ENCODE measurements around the gene PJVK. TPM values are rescaled to one million over a fixed set of nuclear protein-coding genes. Genes with fewer than 3 reads are reported as not detected.

Gene PJVK
- polyA plus RNA-seq, 1 donor (not counting 4 experiments of a cell fraction or from before 2014, with no cell fraction given): 3.5 TPM

DNA sequence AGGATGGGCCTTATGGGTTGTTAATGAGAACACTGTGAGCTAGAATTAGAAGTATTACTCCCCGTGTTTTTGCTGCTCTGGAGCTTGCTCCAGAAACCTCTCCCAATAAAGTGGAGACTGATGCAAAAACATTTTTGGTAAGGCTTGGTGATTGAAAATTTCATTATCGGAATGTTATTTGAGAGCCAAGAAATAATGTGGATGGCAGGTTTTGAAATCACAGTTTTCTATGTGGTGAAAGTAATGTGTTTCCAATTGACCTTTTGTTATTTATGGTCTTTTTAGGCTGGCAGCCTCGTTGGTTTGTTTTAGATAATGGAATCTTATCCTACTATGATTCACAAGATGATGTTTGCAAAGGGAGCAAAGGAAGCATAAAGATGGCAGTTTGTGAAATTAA, 34.2 kb downstream of the PJVK start:
- TF ChIP-seq EZH2 (IDR thresholded peaks at IDR 0.05; ENCODE audit: low read length): no peak
- TF ChIP-seq, protein P1, sequence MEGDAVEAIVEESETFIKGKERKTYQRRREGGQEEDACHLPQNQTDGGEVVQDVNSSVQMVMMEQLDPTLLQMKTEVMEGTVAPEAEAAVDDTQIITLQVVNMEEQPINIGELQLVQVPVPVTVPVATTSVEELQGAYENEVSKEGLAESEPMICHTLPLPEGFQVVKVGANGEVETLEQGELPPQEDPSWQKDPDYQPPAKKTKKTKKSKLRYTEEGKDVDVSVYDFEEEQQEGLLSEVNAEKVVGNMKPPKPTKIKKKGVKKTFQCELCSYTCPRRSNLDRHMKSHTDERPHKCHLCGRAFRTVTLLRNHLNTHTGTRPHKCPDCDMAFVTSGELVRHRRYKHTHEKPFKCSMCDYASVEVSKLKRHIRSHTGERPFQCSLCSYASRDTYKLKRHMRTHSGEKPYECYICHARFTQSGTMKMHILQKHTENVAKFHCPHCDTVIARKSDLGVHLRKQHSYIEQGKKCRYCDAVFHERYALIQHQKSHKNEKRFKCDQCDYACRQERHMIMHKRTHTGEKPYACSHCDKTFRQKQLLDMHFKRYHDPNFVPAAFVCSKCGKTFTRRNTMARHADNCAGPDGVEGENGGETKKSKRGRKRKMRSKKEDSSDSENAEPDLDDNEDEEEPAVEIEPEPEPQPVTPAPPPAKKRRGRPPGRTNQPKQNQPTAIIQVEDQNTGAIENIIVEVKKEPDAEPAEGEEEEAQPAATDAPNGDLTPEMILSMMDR (optimal IDR thresholded peaks at IDR 0.05 in 1 of 3, IDR thresholded peaks at IDR 0.05 in 1 of 3, conservative IDR thresholded peaks at IDR 0.05 in 1 of 3; ENCODE audit: extremely low read depth in 1 of 3, insufficient read depth in 2 of 3, low read length in 3 of 3): no peak
- H3K4me1 ChIP-seq (ENCODE audit: control insufficient read depth, extremely low read depth, insufficient read depth, low read length): peaks cover 12% of the 10 kb centered on the region
- H3K4me3 ChIP-seq (ENCODE audit: control insufficient read depth in 2 of 3, extremely low read depth in 1 of 3, insufficient read depth in 2 of 3, low read depth in 1 of 3, low read length in 3 of 3): no peak overlapping the region
- DNase-seq (ENCODE audit: low read depth, low spot score) (no peak), FAIRE-seq (no peak)
- no peaks in the 10 kb centered on the region for H3K9me3 ChIP-seq (ENCODE audit: control insufficient read depth, low read depth, low read length)
- H3K36me3 ChIP-seq (ENCODE audit: control insufficient read depth in 2 of 2, extremely low read depth in 1 of 2, insufficient read depth in 2 of 2, low read length in 2 of 2): no peaks in the 10 kb centered on the region
- H3K9me1 ChIP-seq (ENCODE audit: control insufficient read depth, extremely low read depth, insufficient read depth, low read length): no peaks in the 10 kb centered on the region
- no peak overlapping the region for H3K9ac ChIP-seq (ENCODE audit: control insufficient read depth, extremely low read depth, insufficient read depth, low read length)
- H2AFZ ChIP-seq (ENCODE audit: control insufficient read depth, low read length): no peak overlapping the region
- no peaks in the 10 kb centered on the region for H3K27me3 ChIP-seq (ENCODE audit: control insufficient read depth, extremely low read depth, insufficient read depth, low read length)
- peaks cover 38% of the 10 kb centered on the region for H3K79me2 ChIP-seq (ENCODE audit: control insufficient read depth, insufficient read depth, low read length)
- dilution Hi-C loops (cut with MboI; ENCODE audit: extremely low pct_ligation_motif_present, low sequenced_read_pairs): no loop called here
- no peak overlapping the region for H3K27ac ChIP-seq (ENCODE audit: control insufficient read depth, insufficient read depth, low read length)
- H3K4me2 ChIP-seq (ENCODE audit: control insufficient read depth, extremely low read depth, insufficient read depth, low read depth, low read length): no peak overlapping the region
- H4K20me1 ChIP-seq (ENCODE audit: control insufficient read depth, extremely low read depth, insufficient read depth, low read length): no peaks in the 10 kb centered on the region

DNA sequence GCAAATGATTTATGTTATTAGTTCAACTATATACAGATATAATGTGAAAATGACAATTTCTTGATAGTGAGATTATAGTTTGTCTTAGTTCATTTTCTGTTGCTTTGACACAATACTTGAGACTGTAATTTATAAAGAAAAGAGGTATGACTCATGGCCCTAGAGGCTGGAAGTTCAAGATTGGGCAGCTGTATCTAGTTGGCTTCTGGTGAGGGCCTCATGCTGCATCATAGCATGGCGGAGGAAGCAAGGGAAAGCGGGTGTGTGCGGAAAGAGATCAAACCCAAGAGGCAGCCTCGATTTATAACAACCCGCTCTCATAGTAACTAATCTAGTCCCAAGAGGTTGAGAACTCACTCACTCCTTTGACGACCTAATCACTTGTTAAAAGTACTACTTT, 40.4 kb downstream of the PJVK start:
- Histone ChIP-seq H3K27me3 (ENCODE audit: control insufficient read depth, extremely low read depth, insufficient read depth, low read length) (no peaks in the 10 kb centered on the region), H4K20me1 (ENCODE audit: control insufficient read depth, extremely low read depth, insufficient read depth, low read length) (no peaks in the 10 kb centered on the region), H3K9me1 (ENCODE audit: control insufficient read depth, extremely low read depth, insufficient read depth, low read length) (no peaks in the 10 kb centered on the region), H3K4me3 (ENCODE audit: control insufficient read depth in 2 of 3, extremely low read depth in 1 of 3, insufficient read depth in 2 of 3, low read depth in 1 of 3, low read length in 3 of 3) (no peak overlapping the region), H3K9me3 (ENCODE audit: control insufficient read depth, low read depth, low read length) (no peaks in the 10 kb centered on the region), H3K27ac (ENCODE audit: control insufficient read depth, insufficient read depth, low read length) (no peak overlapping the region), H3K36me3 (ENCODE audit: control insufficient read depth in 2 of 2, extremely low read depth in 1 of 2, insufficient read depth in 2 of 2, low read length in 2 of 2) (peaks cover 6 to 19% of the 10 kb centered on the region in 2 experiments), H3K4me1 (ENCODE audit: control insufficient read depth, extremely low read depth, insufficient read depth, low read length) (no peaks in the 10 kb centered on the region), H3K9ac (ENCODE audit: control insufficient read depth, extremely low read depth, insufficient read depth, low read length) (no peak overlapping the region), H2AFZ (ENCODE audit: control insufficient read depth, low read length) (no peak overlapping the region), H3K79me2 (ENCODE audit: control insufficient read depth, insufficient read depth, low read length) (peaks cover 2% of the 10 kb centered on the region), H3K4me2 (ENCODE audit: control insufficient read depth, extremely low read depth, insufficient read depth, low read depth, low read length) (no peak overlapping the region)
- DNase-seq (ENCODE audit: low read depth, low spot score): no peak
- no peak for FAIRE-seq
- TF ChIP-seq, protein P1 (optimal IDR thresholded peaks at IDR 0.05 in 1 of 3, IDR thresholded peaks at IDR 0.05 in 1 of 3, conservative IDR thresholded peaks at IDR 0.05 in 1 of 3; ENCODE audit: extremely low read depth in 1 of 3, insufficient read depth in 2 of 3, low read length in 3 of 3): no peak
- TF ChIP-seq EZH2 (IDR thresholded peaks at IDR 0.05; ENCODE audit: low read length): no peak
- dilution Hi-C loops (cut with MboI; ENCODE audit: extremely low pct_ligation_motif_present, low sequenced_read_pairs): no loop called here

Measured in keratinocyte (primary cell).